Upper lobe of right lung (tissue), 1 donor: ENCODE results near the gene PRPF31. TPM values are rescaled to one million over a fixed set of nuclear protein-coding genes. Genes with fewer than 3 reads are reported as not detected.

Experiments
- ATAC-seq: fragments of 200-7000 bp; cut with Tn5 transposase; one replicate; pipeline ENCODE4 v1.9.1; 2020; ENCODE audit warnings: mild to moderate bottlenecking, moderate library complexity
- DNase-seq: peaks from one replicate; pipeline ENCODE4 v3.0.0-alpha.2; 2020
- H3K27ac ChIP-seq: fragments of 200-600 bp; one replicate; pipeline ENCODE4 v1.8.0; 2022
- H3K27me3 ChIP-seq: fragments of 200-600 bp; one replicate; pipeline ENCODE4 v1.8.0; 2022; ENCODE audit warnings: mild to moderate bottlenecking
- H3K36me3 ChIP-seq: fragments of 200-600 bp; one replicate; pipeline ENCODE4 v1.8.0; 2022
- H3K4me1 ChIP-seq: fragments of 200-600 bp; one replicate; pipeline ENCODE4 v1.8.0; 2022
- H3K4me3 ChIP-seq: fragments of 200-600 bp; one replicate; pipeline ENCODE4 v1.8.0; 2022; ENCODE audit warnings: mild to moderate bottlenecking
- H3K9me3 ChIP-seq: fragments of 200-600 bp; one replicate; pipeline ENCODE4 v1.8.0; 2022
- CTCF ChIP-seq: fragments of 200-600 bp; IDR thresholded peaks from one replicate; pipeline ENCODE4 v1.8.0; 2022; ENCODE audit warnings: antibody characterized with exemption
- intact Hi-C: fragments of 100-400 bp; cut with DNase I; formaldehyde crosslinking; loops from one replicate; pipeline ENCODE4 v1.11.0; 2022
- total RNA-seq: library from RNA; stranded (reverse); fragmentation: NEBNext Ultra II Directional; extraction: Animal tissue kit (Norgen Biotek cat#: 25700); gene quantifications from one replicate; pipeline ENCODE4 v1.2.1, GENCODE V29; 2021
- donor health status: DM: no; HTN: yes; CAD: no; lungs with severe emphysema.

The PRPF31 gene
- total RNA-seq, 1 donor from 2014 or later = 44.9 TPM

DNA sequence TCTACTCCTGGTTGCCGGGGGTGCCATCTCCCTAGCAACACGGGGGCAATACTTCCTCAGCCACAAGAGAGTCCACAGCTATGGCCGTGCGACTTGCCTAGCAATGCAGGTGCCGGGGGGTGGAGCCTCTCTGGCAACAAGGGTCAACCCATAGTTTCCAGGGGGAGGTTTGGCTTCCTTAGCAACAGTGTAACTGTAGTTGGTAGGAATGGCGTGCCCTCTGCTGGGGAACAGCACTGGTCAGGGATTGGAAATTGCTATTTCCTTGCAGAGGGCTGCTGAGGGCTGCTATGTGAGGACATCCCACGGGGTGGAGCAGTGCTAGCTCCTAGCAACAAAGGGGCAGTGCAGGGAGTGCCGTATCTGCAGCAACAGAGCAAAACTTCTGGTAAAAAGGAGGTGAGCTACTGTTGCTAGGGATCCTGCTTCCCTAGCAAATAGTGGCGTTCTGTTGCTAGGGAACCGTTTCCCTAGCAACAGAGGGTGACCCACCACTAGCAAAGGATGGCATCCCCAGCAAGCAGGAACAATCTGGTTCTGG lies 64.4 kb downstream of the PRPF31 start:
- Histone ChIP-seq H3K4me1 (no peaks in the 10 kb centered on the region), H3K9me3 (no peaks in the 10 kb centered on the region), H3K27ac (no peak overlapping the region), H3K36me3 (peaks cover 6% of the 10 kb centered on the region), H3K4me3 (no peak overlapping the region), H3K27me3 (no peaks in the 10 kb centered on the region)
- DNase-seq (no peak), ATAC-seq (peak; percentile 28)
- no peak for TF ChIP-seq CTCF
- intact Hi-C loops = no loop called here

DNA sequence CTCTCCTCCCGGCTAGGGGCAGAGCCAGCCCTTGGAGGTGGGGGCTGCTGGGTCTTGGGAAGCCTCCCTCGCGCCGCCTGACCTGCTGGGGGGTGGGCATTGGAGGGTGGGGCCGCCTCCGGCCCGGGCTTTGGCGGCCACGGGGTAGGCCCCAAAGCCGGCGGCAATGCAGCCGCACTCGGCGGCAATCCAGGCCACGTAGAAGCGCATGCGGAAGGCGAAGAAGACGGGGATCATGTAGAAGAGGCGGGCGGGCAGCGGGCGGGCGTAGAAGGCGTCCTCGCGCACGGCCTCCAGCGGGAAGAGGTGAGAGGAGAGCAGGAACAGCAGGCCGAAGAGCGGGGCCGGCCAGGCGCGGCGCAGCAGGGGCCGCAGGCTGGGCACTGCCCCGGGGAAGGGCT lies 65.1 kb downstream of the PRPF31 start:
- Histone ChIP-seq H3K4me1 (no peaks in the 10 kb centered on the region), H3K27me3 (no peaks in the 10 kb centered on the region), H3K27ac (no peak overlapping the region), H3K4me3 (no peak overlapping the region), H3K36me3 (peaks cover 6% of the 10 kb centered on the region), H3K9me3 (no peaks in the 10 kb centered on the region)
- TF ChIP-seq CTCF = no peak
- no peak for DNase-seq
- no peak for ATAC-seq
- intact Hi-C loops = no loop called here

Other genes with a start within 250 kb of the PRPF31 start
- 131 TPM for gene MYADM, start 247.9 kb upstream of the PRPF31 start, total RNA-seq
- not detected for gene PRKCG, start 233.6 kb upstream of the PRPF31 start, total RNA-seq
- gene CACNG7, start 206.5 kb upstream of the PRPF31 start, total RNA-seq = not detected
- 0.12 TPM for gene CACNG8, start 152.8 kb upstream of the PRPF31 start, total RNA-seq
- not detected for gene CACNG6, start 124.1 kb upstream of the PRPF31 start, total RNA-seq
- gene VSTM1, start 51.9 kb upstream of the PRPF31 start, total RNA-seq = 1.1 TPM
- gene TARM1, start 34.4 kb upstream of the PRPF31 start, total RNA-seq = not detected
- 59.5 TPM for gene OSCAR, start 15.0 kb upstream of the PRPF31 start, total RNA-seq
- gene NDUFA3, start 12.9 kb upstream of the PRPF31 start, total RNA-seq = 115 TPM
- gene TFPT, start 97 bp upstream of the PRPF31 start, total RNA-seq = 19.5 TPM
- gene CNOT3, start 22.0 kb downstream of the PRPF31 start, total RNA-seq = 39.4 TPM
- 9.2 TPM for gene LENG1, start 44.0 kb downstream of the PRPF31 start, total RNA-seq
- gene TMC4, start 57.4 kb downstream of the PRPF31 start, total RNA-seq = 48.3 TPM
- 57.9 TPM for gene MBOAT7, start 73.8 kb downstream of the PRPF31 start, total RNA-seq
- 34.7 TPM for gene TSEN34, start 75.6 kb downstream of the PRPF31 start, total RNA-seq
- 1,039 TPM for gene RPS9, start 85.1 kb downstream of the PRPF31 start, total RNA-seq
- 61.5 TPM for gene LILRB3, start 107.3 kb downstream of the PRPF31 start, total RNA-seq
- 21.4 TPM for gene LILRA6, start 127.0 kb downstream of the PRPF31 start, total RNA-seq
- gene LILRB5, start 141.5 kb downstream of the PRPF31 start, total RNA-seq = 9.1 TPM
- gene LILRB2, start 165.4 kb downstream of the PRPF31 start, total RNA-seq = 18.8 TPM
- gene LILRA5, start 197.4 kb downstream of the PRPF31 start, total RNA-seq = 13.5 TPM
- gene LILRA4, start 223.4 kb downstream of the PRPF31 start, total RNA-seq = 4.8 TPM
- gene LAIR1, start 249.2 kb downstream of the PRPF31 start, total RNA-seq = 87.8 TPM